HEK293 (cell line): Measurements from ENCODE around the gene GPR162.

ENCODE experiments used
- CTCF ChIA-PET: fragments of 350-600 bp; formaldehyde crosslinking; extraction: SDS; loops from one replicate; lab custom pipeline; 2021; ENCODE audit warnings: antibody characterized with exemption; lab: Yijun Ruan, JAX
- POLR2A ChIA-PET: fragments of 300-600 bp; formaldehyde crosslinking; extraction: SDS; loops from one replicate; lab custom pipeline; 2020; ENCODE audit warnings: antibody characterized with exemption, inconsistent platforms; lab: Yijun Ruan, JAX
- H3K27ac ChIP-seq: fragments of 200-500 bp; sonication (Bioruptor generic); 2 replicates; pipeline ENCODE4 v1.5.1; 2014; ENCODE audit warnings: low read depth, low read length, control low read depth, inconsistent platforms; ENCODE audit errors: extremely low read depth
- H3K36me3 ChIP-seq, 2 experiments: fragments of 200-500 bp in 1 of 2; sonication (Bioruptor generic) in 1 of 2; 1 replicate in 1 of 2; 2 replicates in 1 of 2; pipeline ENCODE4 v1.5.1; 2014 to 2017; ENCODE audit warnings: inconsistent platforms in 2 of 2, low read length in 2 of 2; ENCODE audit not compliant: control insufficient read depth in 2 of 2, insufficient read depth in 1 of 2
- H3K4me1 ChIP-seq: fragments of 200-500 bp; sonication (Bioruptor generic); 2 replicates; pipeline ENCODE4 v1.5.1; 2014; ENCODE audit warnings: mild to moderate bottlenecking, low read length, inconsistent platforms; ENCODE audit not compliant: control insufficient read depth, insufficient read depth
- H3K4me3 ChIP-seq: 2 replicates; pipeline ENCODE4 v1.5.1; 2011; ENCODE audit warnings: low read depth, mild to moderate bottlenecking, control low read depth, low read length, moderate library complexity
- H3K9me3 ChIP-seq: fragments of 200-500 bp; sonication (Bioruptor generic); 2 replicates; pipeline ENCODE4 v1.5.1; 2014; ENCODE audit warnings: low read depth, low read length, inconsistent platforms; ENCODE audit not compliant: control insufficient read depth, insufficient read depth
- EGR2 ChIP-seq: fragments of 450-650 bp; formaldehyde crosslinking; IDR thresholded peaks from 2 replicates; pipeline ENCODE4 v1.5.1; 2016; ENCODE audit warnings: low read depth, missing biosample characterization, missing genetic modification characterization
- GLIS2 ChIP-seq: fragments of 450-650 bp; formaldehyde crosslinking; IDR thresholded peaks from 2 replicates; pipeline ENCODE4 v1.5.1; 2016; ENCODE audit warnings: missing biosample characterization, missing genetic modification characterization
- KLF1 ChIP-seq: fragments of 450-650 bp; formaldehyde crosslinking; IDR thresholded peaks from 2 replicates; pipeline ENCODE4 v1.5.1; 2016; ENCODE audit warnings: missing biosample characterization, missing genetic modification characterization
- KLF9 ChIP-seq: fragments of 450-650 bp; formaldehyde crosslinking; IDR thresholded peaks from 2 replicates; pipeline ENCODE4 v1.5.1; 2016; ENCODE audit warnings: missing biosample characterization, missing genetic modification characterization, low read depth
- MEIS1 ChIP-seq: sonication (generic); formaldehyde crosslinking; IDR thresholded peaks from 2 replicates; pipeline ENCODE4 v1.8.1; 2022; ENCODE audit warnings: missing genetic modification reagents, mild to moderate bottlenecking, borderline replicate concordance
- ZBTB1 ChIP-seq: fragments of 450-650 bp; formaldehyde crosslinking; IDR thresholded peaks from 2 replicates; pipeline ENCODE4 v1.5.1; 2016; ENCODE audit warnings: missing biosample characterization, missing genetic modification characterization
- ZBTB20 ChIP-seq: fragments of 450-650 bp; formaldehyde crosslinking; IDR thresholded peaks from 2 replicates; pipeline ENCODE4 v1.5.1; 2016; ENCODE audit warnings: missing biosample characterization, missing genetic modification characterization
- ZBTB48 ChIP-seq: fragments of 450-650 bp; formaldehyde crosslinking; IDR thresholded peaks from 2 replicates; pipeline ENCODE4 v1.5.1; 2016; ENCODE audit warnings: missing biosample characterization, missing genetic modification characterization
- ZBTB8A ChIP-seq: fragments of 450-650 bp; formaldehyde crosslinking; IDR thresholded peaks from 2 replicates; pipeline ENCODE4 v1.5.1; 2016; ENCODE audit warnings: missing biosample characterization, missing genetic modification characterization
- ZIC2 ChIP-seq: fragments of 450-650 bp; formaldehyde crosslinking; IDR thresholded peaks from 2 replicates; pipeline ENCODE4 v1.5.1; 2016; ENCODE audit warnings: missing biosample characterization, missing genetic modification characterization
- ZNF140 ChIP-seq: fragments of 450-650 bp; formaldehyde crosslinking; IDR thresholded peaks from 2 replicates; pipeline ENCODE4 v1.5.1; 2016; ENCODE audit warnings: missing biosample characterization, missing genetic modification characterization
- ZNF239 ChIP-seq: fragments of 450-650 bp; formaldehyde crosslinking; IDR thresholded peaks from 2 replicates; pipeline ENCODE4 v1.5.1; 2016; ENCODE audit warnings: missing biosample characterization, missing genetic modification characterization
- ZNF266 ChIP-seq: fragments of 450-650 bp; formaldehyde crosslinking; IDR thresholded peaks from 2 replicates; pipeline ENCODE4 v1.5.1; 2016; ENCODE audit warnings: missing biosample characterization, missing genetic modification characterization, low read depth
- ZNF391 ChIP-seq: fragments of 450-650 bp; formaldehyde crosslinking; IDR thresholded peaks from 2 replicates; pipeline ENCODE4 v1.5.1; 2016; ENCODE audit warnings: low read depth, missing biosample characterization, missing genetic modification characterization, borderline replicate concordance
- ZNF501 ChIP-seq: fragments of 450-650 bp; formaldehyde crosslinking; IDR thresholded peaks from 2 replicates; pipeline ENCODE4 v1.5.1; 2016; ENCODE audit warnings: missing biosample characterization, missing genetic modification characterization
- ZNF555 ChIP-seq: fragments of 450-650 bp; formaldehyde crosslinking; conservative IDR thresholded peaks from 2 replicates; pipeline ENCODE4 v1.5.1; 2017; ENCODE audit warnings: missing biosample characterization, mild to moderate bottlenecking, missing genetic modification characterization, inconsistent platforms
- ZNF558 ChIP-seq: fragments of 450-650 bp; formaldehyde crosslinking; IDR thresholded peaks from 2 replicates; pipeline ENCODE4 v1.5.1; 2016; ENCODE audit warnings: missing biosample characterization, missing genetic modification characterization
- ZNF585B ChIP-seq: fragments of 450-650 bp; formaldehyde crosslinking; IDR thresholded peaks from 2 replicates; pipeline ENCODE4 v1.5.1; 2016; ENCODE audit warnings: missing biosample characterization, missing genetic modification characterization
- ZNF600 ChIP-seq: fragments of 450-650 bp; formaldehyde crosslinking; IDR thresholded peaks from 2 replicates; pipeline ENCODE4 v1.5.1; 2016; ENCODE audit warnings: missing biosample characterization, missing genetic modification characterization
- ZNF660 ChIP-seq: fragments of 450-650 bp; IDR thresholded peaks from 2 replicates; pipeline ENCODE4 v1.5.1; 2018; ENCODE audit warnings: missing biosample characterization, mild to moderate bottlenecking, missing genetic modification characterization
- ZNF677 ChIP-seq: fragments of 450-650 bp; IDR thresholded peaks from 2 replicates; pipeline ENCODE4 v1.5.0; 2018; ENCODE audit warnings: missing biosample characterization, mild to moderate bottlenecking, missing genetic modification characterization, moderate library complexity
- ZNF747 ChIP-seq: fragments of 450-650 bp; formaldehyde crosslinking; IDR thresholded peaks from 2 replicates; pipeline ENCODE4 v1.5.1; 2016; ENCODE audit warnings: missing biosample characterization, missing genetic modification characterization
- ZNF76 ChIP-seq: fragments of 450-650 bp; formaldehyde crosslinking; IDR thresholded peaks from 2 replicates; pipeline ENCODE4; 2016; ENCODE audit warnings: low read depth, missing biosample characterization, missing genetic modification characterization, borderline replicate concordance
- ZNF768 ChIP-seq: fragments of 450-650 bp; formaldehyde crosslinking; IDR thresholded peaks from 2 replicates; pipeline ENCODE4 v1.5.1; 2018; ENCODE audit warnings: missing biosample characterization, mild to moderate bottlenecking, missing genetic modification characterization
- TF ChIP-seq, protein P1 (sequence below): IDR thresholded peaks from 2 replicates; pipeline ENCODE4 v1.6.1; 2011; ENCODE audit warnings: mild to moderate bottlenecking, low read depth, low read length, borderline replicate concordance
- TF ChIP-seq, protein P2 (sequence below): fragments of 450-650 bp; formaldehyde crosslinking; optimal IDR thresholded peaks from 2 replicates; pipeline ENCODE3; 2016; ENCODE audit warnings: missing biosample characterization, mild to moderate bottlenecking, missing genetic modification characterization
- TF ChIP-seq, protein P3 (sequence below): fragments of 450-650 bp; formaldehyde crosslinking; IDR thresholded peaks from 2 replicates; pipeline ENCODE4 v1.5.1; 2016; ENCODE audit warnings: missing biosample characterization, missing genetic modification characterization
- TF ChIP-seq, protein P4 (sequence below): fragments of 450-650 bp; formaldehyde crosslinking; IDR thresholded peaks from 2 replicates; pipeline ENCODE4 v1.5.1; 2017; ENCODE audit warnings: missing biosample characterization, missing genetic modification characterization
- TF ChIP-seq, protein P5 (sequence below): fragments of 450-650 bp; formaldehyde crosslinking; IDR thresholded peaks from 2 replicates; pipeline ENCODE4 v1.5.1; 2016; ENCODE audit warnings: missing biosample characterization, missing genetic modification characterization

The GPR162 gene

DNA sequence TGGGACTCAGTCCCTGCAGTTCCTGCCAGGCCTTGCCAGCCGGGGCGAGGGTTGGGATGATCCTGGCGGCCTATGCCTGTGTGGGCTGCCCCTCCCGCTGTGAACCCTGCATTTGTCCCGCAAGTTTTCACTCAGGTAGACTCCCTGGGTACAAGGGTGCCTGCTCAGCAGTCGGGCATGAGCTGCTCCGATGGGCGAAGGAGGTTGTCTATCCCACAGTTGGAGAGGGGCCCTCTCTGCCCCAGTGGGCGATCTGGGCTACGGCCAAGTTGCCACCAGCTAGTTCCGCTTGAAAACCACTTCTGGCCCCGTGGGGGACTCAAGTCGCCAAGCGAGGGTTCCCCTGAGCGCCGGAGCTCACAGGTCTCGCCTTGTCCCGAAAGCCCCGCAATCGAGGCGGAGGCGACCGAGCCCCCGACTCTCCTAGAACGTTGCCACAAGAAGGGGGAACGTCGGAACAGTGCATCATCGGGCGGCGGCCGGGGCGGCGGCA, 45.3 kb downstream of the GPR162 start (continued):
- TF ChIP-seq ZNF600 (peak; percentile 48), GLIS2 (peak; percentile 86), ZNF747 (no peak), ZBTB1 (tag by site-specific recombination) (no peak), ZNF391 (tag by site-specific recombination) (no peak), ZNF239 (tag by site-specific recombination) (no peak), KLF1 (0 out of 2 replicates have a peak, but pooled peaks have one; percentile 12)
- TF ChIP-seq, protein P1, sequence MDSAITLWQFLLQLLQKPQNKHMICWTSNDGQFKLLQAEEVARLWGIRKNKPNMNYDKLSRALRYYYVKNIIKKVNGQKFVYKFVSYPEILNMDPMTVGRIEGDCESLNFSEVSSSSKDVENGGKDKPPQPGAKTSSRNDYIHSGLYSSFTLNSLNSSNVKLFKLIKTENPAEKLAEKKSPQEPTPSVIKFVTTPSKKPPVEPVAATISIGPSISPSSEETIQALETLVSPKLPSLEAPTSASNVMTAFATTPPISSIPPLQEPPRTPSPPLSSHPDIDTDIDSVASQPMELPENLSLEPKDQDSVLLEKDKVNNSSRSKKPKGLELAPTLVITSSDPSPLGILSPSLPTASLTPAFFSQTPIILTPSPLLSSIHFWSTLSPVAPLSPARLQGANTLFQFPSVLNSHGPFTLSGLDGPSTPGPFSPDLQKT = no peak
- TF ChIP-seq, all 188 proteins: peak for 24

DNA sequence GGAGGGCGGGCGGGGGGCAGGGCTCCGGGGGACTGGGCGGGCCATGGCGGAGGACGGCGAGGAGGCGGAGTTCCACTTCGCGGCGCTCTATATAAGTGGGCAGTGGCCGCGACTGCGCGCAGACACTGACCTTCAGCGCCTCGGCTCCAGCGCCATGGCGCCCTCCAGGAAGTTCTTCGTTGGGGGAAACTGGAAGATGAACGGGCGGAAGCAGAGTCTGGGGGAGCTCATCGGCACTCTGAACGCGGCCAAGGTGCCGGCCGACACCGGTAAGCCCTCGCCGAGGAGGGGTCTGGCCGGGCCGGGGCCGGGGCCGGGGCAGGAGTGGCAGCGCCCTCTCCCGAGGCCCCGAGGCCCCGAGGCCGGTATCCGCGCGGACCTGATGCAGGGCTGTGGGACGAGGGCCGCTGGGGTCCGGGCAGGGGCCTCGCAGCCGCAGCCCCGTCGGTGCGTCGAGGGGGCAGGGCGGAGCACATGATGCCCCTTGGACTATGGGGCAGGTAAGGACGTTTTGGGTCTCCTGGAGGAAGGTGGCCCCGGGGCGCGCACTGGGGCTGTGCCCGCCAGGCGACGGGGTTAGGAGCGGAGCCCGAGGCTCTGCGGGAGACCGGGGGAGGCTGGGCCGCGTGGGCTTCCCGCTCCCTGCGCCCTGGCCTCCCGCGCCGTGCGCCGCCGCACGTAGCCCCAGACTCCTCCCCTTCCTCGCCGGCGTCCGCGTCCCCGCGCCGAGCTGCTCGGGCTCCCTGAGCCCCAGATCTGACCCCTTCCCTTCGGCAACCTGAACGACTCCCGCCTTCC, 46.0 kb downstream of the GPR162 start, which contains the start of gene TPI1:
Gene TPI1 (plus strand): TSS at position 119 of the 798 bp plus-strand sequence. CDS start 36 bp downstream, at position 155.
- CTCF ChIA-PET = interaction anchor here (0.7 to 2.7 kb wide), 10 partner anchors 14 to 77 kb away, joined by 3 to 22 read pairs (median 4); partner anchors contain the start of gene CDCA3
- Histone ChIP-seq H3K4me3 (peak within 1 kb of the TSS; percentile 87), H3K9me3 (no peaks in the 10 kb centered on the region), H3K36me3 (peaks cover 5 to 75% of the 10 kb centered on the region in 2 experiments; a peak in 2 of 3 replicates), H3K27ac (peak within 1 kb of the TSS; percentile 98), H3K4me1 (peaks cover 7% of the 10 kb centered on the region)
- POLR2A ChIA-PET = interaction anchor here (0.7 to 7.6 kb wide), 23 partner anchors 10 to 355 kb away, joined by 3 to 183 read pairs (median 6); partner anchors contain the start of genes C12orf57, CDCA3, COPS7A and LRRC23
- TF ChIP-seq ZNF140 (tag by site-specific recombination) (no peak), KLF9 (tag by site-specific recombination) (peak; percentile 29; the same call in 1 of the 2 replicates), ZNF391 (tag by site-specific recombination) (peak; percentile 82; the same call in 1 of the 2 replicates), ZBTB48 (peak; percentile 91), ZNF501 (tag by site-specific recombination) (no peak), ZNF76 (tag by site-specific recombination) (peak; percentile 64; the same call in 1 of the 2 replicates), ZNF768 (tag by site-specific recombination) (peak; percentile 8; the same call in 1 of the 2 replicates), ZNF585B (tag by site-specific recombination) (0 out of 2 replicates have a peak, but pooled peaks have one; percentile 28), ZNF660 (peak; percentile 78; the same call in 1 of the 2 replicates), EGR2 (tag by site-specific recombination) (peak; percentile 68; the same call in 1 of the 2 replicates), KLF1 (0 out of 2 replicates have a peak, but pooled peaks have one; percentile 8), ZNF558 (no peak), ZNF266 (tag by site-specific recombination) (no peak), ZNF677 (no peak), ZBTB20 (peak; percentile 72), ZIC2 (peak; percentile 52), ZBTB8A (peak; percentile 78), MEIS1 (CRISPR knock-in tag) (no peak), ZNF555 (tag by site-specific recombination) (no peak)
- TF ChIP-seq, protein P2, sequence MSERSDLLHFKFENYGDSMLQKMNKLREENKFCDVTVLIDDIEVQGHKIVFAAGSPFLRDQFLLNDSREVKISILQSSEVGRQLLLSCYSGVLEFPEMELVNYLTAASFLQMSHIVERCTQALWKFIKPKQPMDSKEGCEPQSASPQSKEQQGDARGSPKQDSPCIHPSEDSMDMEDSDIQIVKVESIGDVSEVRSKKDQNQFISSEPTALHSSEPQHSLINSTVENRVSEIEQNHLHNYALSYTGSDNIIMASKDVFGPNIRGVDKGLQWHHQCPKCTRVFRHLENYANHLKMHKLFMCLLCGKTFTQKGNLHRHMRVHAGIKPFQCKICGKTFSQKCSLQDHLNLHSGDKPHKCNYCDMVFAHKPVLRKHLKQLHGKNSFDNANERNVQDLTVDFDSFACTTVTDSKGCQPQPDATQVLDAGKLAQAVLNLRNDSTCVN (tag by site-specific recombination) = peak; percentile 90
- TF ChIP-seq, protein P3, sequence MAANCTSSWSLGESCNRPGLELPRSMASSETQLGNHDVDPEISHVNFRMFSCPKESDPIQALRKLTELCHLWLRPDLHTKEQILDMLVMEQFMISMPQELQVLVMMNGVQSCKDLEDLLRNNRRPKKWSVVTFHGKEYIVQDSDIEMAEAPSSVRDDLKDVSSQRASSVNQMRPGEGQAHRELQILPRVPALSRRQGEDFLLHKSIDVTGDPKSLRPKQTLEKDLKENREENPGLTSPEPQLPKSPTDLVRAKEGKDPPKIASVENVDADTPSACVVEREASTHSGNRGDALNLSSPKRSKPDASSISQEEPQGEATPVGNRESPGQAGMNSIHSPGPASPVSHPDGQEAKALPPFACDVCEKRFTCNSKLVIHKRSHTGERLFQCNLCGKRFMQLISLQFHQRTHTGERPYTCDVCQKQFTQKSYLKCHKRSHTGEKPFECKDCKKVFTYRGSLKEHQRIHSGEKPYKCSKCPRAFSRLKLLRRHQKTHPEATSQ (tag by site-specific recombination) = 0 out of 2 replicates have a peak, but pooled peaks have one; percentile 71
- TF ChIP-seq, protein P4, sequence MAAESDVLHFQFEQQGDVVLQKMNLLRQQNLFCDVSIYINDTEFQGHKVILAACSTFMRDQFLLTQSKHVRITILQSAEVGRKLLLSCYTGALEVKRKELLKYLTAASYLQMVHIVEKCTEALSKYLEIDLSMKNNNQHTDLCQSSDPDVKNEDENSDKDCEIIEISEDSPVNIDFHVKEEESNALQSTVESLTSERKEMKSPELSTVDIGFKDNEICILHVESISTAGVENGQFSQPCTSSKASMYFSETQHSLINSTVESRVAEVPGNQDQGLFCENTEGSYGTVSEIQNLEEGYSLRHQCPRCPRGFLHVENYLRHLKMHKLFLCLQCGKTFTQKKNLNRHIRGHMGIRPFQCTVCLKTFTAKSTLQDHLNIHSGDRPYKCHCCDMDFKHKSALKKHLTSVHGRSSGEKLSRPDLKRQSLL (tag by site-specific recombination) = peak; percentile 95
- TF ChIP-seq, protein P5, sequence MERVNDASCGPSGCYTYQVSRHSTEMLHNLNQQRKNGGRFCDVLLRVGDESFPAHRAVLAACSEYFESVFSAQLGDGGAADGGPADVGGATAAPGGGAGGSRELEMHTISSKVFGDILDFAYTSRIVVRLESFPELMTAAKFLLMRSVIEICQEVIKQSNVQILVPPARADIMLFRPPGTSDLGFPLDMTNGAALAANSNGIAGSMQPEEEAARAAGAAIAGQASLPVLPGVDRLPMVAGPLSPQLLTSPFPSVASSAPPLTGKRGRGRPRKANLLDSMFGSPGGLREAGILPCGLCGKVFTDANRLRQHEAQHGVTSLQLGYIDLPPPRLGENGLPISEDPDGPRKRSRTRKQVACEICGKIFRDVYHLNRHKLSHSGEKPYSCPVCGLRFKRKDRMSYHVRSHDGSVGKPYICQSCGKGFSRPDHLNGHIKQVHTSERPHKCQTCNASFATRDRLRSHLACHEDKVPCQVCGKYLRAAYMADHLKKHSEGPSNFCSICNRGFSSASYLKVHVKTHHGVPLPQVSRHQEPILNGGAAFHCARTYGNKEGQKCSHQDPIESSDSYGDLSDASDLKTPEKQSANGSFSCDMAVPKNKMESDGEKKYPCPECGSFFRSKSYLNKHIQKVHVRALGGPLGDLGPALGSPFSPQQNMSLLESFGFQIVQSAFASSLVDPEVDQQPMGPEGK = peak; percentile 52
